Measurements from ENCODE around the gene ABCC4. TPM values are rescaled to one million over a fixed set of nuclear protein-coding genes. Genes with fewer than 3 reads are reported as not detected.

The ABCC4 gene
- total RNA-seq, 1 donor from 2014 or later: 4.0 TPM

DNA sequence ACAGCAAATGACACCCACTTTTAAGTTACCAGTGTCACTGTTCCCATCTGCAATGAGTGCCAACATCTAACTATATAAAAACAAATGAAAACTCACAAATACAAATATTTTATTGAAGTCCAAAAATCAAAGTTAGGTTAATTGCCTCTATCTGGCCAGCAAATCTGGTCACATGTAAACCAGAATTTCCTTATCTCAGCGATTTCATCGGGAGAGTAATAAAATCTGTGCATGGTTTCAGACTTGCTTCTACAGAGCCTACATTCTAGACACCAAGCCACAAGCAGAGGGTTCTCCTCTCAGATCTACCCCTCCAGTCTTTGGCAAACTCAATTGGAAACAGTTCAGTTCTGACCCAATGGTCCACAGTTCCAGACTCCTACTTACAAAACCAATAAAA is 189.6 kb downstream of the ABCC4 start:
- DNase-seq (ENCODE audit: missing footprints) (no peak), ATAC-seq (no peak)
- intact Hi-C loops (cut with DNase I): no loop called here

DNA sequence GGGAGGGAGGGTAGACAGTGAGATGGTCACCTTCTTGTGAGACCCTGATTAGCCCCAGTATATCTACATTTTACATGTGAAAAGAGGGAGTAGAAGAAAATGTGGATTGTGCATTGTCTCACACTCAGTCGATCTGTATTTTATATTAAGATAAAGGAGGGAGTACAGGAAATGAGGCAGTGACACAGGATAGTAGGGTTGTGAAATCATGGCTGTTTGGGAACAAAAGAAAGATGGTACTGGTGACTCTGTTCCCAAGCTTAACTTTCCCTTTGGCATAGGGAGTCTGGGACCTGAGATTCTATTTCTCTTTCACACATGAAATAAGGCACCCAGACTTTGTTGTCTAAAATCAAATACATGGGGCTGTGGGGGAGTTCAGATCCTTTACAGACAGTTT is 194.7 kb downstream of the ABCC4 start:
- intact Hi-C loops (cut with DNase I): no loop called here
- no peak for ATAC-seq
- no peak for DNase-seq (ENCODE audit: missing footprints)

DNA sequence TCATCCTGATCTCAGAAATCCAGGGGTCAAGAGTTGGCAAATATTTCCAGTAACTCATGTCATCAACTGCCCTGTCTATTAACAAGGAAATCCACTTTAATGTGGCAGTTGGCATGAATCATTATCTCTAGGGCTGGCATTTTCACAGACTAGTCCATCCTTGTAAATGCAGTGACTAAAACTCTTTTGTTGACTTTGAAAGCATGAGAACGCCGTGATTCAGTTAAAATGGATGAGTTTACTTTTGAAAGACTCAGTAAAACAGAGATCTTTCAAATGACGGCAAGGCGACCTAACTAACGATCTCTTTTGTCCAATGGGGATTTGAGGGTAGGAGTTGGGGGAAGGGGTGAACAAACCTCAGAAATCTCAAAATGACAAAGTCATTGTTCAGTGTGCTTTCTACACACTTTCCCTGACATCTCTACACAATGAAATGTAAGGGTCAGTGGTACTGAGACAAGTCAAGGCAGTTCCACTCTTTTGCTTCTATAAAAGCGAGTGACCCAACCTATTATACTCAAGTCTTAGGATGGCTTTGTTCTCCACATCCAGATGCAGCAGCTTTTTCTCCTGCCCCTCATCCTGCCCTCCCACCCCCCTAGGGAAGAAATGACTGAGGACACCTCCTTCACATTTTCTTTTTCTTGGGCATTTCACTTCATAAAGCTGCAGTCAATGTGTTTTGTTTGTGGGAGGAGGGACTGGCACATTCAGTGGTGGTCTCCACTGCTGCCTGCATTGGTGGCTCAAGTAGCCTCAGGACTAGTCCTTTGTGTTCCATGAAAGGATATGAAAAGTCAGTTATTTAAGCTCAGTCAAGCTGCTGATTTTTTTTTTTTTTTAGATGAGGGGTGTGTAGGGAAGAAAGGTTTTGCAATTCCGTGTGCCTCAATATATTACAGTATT is 200.5 kb downstream of the ABCC4 start:
- intact Hi-C loops (cut with DNase I): no loop called here
- ATAC-seq (no peak), DNase-seq (ENCODE audit: missing footprints) (no peak)

DNA sequence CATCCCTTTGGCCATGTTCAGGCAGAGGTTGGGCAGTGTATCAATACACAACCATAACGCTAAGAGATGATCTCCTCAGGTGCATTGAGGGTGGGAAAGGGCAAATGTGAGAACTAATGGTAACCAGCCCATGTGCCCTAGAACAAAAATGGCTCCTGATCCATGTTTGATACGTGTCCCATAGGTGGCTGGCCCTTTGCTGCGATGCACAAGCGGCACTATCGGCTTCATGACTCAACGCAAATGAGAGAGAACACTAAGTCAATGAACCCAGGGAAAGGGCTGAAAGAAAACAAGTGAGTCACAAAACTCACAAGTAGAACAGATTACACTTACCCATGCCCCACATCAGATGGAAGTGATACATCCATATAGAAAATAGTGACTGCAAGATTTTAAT is 201.7 kb downstream of the ABCC4 start:
- DNase-seq (ENCODE audit: missing footprints): no peak
- no peak for ATAC-seq
- intact Hi-C loops (cut with DNase I): no loop called here

DNA sequence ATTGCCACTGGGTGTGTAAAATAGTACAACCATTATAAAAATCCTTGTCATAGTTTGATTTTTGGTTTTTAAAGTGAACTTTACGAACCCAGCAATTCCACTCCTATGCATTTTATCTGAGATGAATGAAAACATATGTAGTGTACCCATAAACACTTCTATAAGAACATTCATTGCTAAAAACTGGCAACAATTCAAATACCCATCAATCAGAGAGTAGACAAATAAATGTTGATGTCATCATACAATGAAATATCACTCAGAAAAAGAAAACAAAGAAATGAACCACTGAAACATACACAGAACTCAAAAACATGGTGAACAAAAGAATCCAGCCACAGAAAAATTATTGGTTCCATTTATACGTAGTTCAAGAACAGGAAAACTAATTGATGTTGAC is 202.3 kb downstream of the ABCC4 start:
- intact Hi-C loops (cut with DNase I): no loop called here
- DNase-seq (ENCODE audit: missing footprints) (no peak), ATAC-seq (no peak)

DNA sequence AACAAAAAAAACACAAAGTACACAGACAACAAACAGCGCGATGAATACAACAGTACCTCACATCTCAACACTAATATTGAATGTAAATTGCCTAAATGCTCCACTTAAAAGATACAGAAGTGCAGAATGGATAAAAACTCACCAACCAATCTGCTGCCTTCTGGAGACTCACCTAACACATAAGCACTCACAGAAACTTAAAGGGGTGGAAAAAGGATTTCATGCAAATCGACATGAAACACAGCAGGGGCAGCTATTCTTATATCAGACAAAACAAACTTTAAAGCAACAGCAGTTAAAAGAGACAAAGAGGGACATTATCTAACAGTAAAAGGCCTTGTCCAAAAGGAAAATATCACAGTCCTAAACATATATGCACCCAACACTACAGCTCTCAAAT is 209.5 kb downstream of the ABCC4 start:
- no peak for DNase-seq (ENCODE audit: missing footprints)
- intact Hi-C loops (cut with DNase I): no loop called here
- ATAC-seq: no peak

DNA sequence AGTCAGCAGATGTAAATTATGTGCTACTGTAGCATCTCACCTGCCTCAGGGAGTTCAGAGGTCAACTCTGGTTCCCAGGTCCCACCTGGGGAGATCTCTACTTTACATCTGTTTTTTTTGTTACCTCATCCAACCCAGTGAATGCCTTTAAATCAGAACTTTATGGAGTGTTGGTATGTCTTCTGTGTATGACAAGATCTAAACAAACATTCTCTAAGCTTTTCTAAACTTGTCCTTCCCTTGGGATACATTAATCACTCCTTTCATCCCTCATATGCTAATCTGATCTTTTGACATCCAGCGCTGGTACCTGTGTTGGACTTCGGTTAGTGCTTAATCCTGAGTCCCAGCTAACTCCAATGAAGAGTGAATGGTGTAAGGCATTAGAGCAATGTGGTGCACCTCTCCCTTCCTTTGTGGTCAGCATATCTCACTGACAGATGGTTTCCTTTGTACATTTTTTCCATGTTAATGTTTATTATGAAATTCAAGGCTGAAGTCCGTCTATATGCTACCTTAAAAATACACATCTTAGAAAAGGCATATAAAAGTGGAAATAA is 213.4 kb downstream of the ABCC4 start:
- DNase-seq (ENCODE audit: missing footprints): no peak
- intact Hi-C loops (cut with DNase I): no loop called here
- no peak for ATAC-seq

DNA sequence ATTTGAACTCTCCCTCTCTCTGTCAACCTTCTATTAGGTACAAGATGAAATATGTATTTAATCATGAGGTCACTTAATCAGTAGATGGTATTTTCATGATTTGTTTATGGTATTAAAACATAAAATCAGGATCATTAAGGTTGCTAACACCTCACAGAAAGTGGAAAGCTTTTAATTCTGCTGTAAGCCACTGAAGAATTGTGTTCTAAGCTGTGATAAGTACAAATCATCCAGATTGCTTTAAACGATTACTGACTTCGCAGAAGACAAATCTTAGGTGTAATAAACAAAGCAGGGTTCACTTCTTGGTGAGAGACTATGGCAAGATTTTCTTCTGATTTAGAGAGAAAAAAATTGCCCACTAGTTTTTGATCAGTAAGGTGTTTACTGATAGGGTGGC is 214.5 kb downstream of the ABCC4 start:
- intact Hi-C loops (cut with DNase I): no loop called here
- DNase-seq (ENCODE audit: missing footprints) (no peak), ATAC-seq (no peak)

DNA sequence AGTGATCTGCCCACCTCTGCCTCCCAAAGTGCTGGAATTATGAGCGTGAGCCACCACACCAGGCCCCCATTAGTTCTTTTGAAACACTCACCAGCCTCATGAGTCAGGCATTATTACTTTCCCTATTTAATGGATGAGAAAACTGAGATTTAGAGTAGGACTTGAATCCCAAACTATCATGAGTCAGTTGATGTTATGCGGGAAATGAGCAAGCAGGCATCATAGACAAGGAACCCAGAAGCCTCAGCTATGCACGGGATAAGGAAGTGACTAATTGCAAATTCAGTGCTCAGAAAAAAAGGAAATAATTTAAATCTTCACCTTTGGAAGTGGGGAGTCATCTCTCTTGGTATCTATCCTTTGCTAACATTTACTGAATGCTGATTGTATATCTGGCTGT is 217.5 kb downstream of the ABCC4 start:
- ATAC-seq: no peak
- intact Hi-C loops (cut with DNase I): no loop called here
- no peak for DNase-seq (ENCODE audit: missing footprints)

DNA sequence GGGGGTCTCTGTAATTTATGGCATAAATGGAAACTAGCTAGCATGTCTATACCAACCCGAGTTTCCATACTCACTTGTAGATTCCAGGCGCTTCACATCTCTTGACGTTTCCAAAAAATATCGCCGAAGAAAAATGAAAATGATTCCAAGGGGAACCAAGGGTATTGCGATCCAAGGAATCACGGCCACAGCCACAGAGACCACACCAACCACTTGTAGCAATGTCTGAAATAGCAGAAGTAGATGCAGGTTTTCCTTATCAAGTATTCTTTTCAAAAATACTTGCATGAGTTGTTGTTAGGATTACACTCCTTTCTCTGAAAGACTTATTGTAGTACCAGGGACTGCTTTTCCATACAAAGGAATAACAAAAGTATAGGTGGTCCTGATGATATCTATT is 218.2 kb downstream of the ABCC4 start:
- intact Hi-C loops (cut with DNase I): no loop called here
- no peak for DNase-seq (ENCODE audit: missing footprints)
- no peak for ATAC-seq

DNA sequence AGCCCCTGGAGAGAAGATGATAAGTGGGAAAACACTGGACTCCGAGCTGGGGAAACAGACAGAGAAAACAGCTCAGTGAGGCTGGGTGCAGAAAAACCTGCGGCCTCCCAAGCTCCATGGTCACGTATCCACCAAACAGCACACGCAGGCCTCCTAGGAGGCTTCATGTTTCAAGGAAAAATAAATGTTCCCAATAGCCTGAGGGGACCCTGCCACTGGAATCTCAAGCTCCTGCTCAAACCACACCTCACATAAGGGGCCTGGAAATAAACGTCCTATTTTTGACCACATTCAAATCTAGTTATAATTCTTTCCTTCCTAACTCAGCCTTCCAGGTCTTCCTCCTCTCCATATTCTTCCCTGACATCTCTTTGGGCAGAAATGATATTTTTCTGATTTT is 225.7 kb downstream of the ABCC4 start:
- intact Hi-C loops (cut with DNase I): no loop called here
- ATAC-seq (no peak), DNase-seq (ENCODE audit: missing footprints) (no peak)

DNA sequence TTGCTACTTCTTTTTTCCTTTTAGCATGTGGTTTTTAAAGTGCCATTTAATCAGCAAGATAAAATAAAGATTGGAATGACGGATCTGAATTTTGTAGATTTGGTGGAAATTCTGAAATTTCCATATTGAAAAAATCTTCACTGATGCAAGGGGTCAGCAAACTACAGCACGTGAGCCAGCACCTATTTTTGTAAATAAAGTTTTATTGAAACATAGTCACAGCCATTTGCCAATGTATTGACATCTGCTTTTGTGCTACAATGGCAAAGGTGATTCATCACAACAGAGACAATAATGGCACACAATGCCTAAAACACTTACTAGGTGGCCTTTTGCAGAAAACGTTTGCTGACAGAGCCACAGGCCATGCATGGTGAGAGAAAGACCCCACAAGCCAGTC is 226.4 kb downstream of the ABCC4 start:
- intact Hi-C loops (cut with DNase I): no loop called here
- ATAC-seq: no peak

DNA sequence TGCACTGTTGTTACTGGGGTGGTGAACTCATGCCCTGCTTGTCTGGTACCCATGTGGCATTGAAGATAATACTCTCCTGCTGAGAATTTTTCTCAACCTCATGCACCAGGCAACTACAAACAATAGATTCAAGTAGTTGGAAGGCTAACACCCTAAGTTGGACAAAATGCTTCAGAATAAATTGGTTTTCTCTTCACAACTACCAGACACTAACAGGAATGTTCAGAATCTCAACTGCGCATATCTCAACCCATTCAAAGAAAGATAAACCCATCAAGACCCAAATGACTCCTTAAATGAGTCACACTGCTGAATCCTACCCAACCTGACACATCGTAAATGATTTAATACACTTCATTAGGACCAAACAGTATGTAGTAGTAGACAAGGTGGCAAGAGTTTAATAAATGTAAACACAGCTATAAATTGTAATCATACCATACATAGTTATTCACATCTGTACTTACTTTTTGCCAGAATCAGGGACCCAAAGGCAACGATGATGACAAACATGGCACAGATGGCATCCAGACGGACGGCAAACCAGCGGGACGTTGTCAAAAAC is 227.4 kb downstream of the ABCC4 start:
- ATAC-seq (no peak), DNase-seq (ENCODE audit: missing footprints) (no peak)

More for the DNA sequence above, 226.4 kb downstream of the ABCC4 start:
- no peak for DNase-seq (ENCODE audit: missing footprints)

DNA sequence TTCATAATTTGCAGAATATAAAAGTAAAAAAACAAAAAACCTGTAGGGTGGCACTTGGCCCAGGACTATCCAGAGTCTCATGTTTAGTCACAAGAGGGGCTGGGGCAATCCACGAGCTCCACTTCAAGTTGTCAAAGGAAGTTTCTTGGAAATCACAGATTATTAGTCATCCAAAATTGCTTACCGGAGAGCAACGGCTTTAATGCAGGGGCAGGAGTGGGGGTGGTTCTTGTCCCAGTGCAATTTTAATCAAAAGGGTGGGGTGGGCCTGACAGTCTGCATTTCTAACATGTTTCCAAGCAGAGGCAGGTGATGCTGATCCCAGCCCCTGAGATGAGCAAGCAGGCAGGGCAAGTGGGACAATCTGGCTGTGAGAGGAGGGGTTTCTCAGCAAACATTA is 233.9 kb downstream of the ABCC4 start:
- no peak for ATAC-seq
- intact Hi-C loops (cut with DNase I): no loop called here
- DNase-seq (ENCODE audit: missing footprints): no peak

More for the DNA sequence above, 227.4 kb downstream of the ABCC4 start:
- intact Hi-C loops (cut with DNase I): no loop called here

DNA sequence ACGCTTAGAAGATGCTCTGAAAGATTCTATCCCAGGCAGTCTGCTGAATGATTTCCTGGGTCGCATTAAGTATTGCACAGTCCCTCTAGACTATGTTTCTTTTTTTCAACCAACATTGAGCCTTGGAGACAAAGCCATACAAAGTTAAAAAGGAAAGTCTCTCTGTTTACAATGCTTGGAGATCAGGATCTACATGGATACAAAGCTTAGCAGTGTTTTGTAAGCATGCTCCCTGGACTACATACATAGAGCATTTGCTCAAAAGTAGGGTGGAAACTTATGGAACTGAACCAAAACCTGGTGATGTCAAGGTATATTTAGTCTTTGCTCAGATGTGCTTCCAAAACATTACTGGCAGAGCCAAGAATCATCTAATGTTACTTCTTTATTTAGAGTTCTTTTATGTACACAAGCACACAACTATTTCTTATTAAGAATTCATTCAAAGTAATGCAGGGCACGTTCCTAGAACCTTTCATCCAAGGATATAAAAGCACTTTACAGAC is 241.2 kb downstream of the ABCC4 start:
- DNase-seq (ENCODE audit: missing footprints) (no peak), ATAC-seq (no peak)
- intact Hi-C loops (cut with DNase I): no loop called here

DNA sequence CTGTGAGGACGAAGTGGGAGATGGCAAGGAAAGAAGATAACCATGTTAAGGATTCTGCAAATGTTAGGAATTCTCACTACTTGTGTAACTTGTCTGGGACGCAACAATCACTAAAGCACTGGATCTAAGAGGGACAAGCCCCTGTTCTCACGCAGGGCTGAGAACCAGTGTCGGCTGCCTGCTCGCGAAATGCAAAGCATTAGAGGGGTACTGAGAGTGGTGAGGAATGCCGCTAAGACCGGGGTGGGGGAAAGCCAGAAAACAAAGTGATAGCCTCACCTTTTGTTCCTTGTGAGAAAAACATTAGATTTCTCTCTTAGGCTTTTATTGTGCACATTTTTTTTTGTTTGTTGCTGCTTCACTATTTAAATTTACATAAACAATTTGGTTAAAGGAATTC is 241.9 kb downstream of the ABCC4 start:
- ATAC-seq (no peak), DNase-seq (ENCODE audit: missing footprints) (no peak)
- intact Hi-C loops (cut with DNase I): no loop called here

DNA sequence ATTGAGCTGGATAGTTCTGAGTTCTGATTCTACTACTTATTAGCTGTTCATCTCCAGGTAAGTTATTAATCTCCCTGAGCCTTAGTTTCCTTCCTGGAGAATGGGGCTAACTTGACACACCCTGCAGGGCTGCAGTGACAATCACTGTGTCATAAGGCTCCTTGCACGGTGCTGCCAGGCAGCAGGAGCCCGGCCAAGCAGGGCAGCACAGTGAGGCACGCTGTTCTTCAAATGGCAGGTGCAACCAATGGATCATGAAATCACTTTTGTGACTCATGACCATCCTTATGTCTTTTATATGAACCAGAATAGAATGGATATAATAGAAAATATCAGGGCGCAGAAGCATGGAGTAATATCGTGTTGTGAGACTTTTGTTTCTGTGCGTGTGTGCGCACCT is 242.6 kb downstream of the ABCC4 start:
- DNase-seq (ENCODE audit: missing footprints) (no peak), ATAC-seq (no peak)
- intact Hi-C loops (cut with DNase I): no loop called here

DNA sequence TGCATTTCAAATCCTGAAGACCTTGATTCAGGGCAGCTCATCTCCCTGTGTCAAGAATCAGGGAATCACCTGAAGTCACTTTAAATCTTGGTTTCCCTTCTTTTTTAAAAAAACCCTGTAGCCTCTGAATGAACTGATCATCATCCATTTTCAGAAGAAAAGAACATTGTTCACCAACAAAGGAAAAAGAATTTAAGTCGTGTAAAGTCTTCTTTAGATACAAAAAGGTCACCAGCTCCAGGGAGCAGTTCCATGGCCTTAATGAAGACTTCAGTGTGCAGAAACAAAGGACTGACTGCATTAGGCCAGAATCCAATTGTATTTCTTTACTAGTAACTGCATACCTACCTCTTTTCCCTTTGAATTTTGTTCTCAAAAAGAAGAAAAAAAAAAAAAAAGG is 245.0 kb downstream of the ABCC4 start:
- DNase-seq (ENCODE audit: missing footprints) (no peak), ATAC-seq (no peak)
- intact Hi-C loops (cut with DNase I): no loop called here

DNA sequence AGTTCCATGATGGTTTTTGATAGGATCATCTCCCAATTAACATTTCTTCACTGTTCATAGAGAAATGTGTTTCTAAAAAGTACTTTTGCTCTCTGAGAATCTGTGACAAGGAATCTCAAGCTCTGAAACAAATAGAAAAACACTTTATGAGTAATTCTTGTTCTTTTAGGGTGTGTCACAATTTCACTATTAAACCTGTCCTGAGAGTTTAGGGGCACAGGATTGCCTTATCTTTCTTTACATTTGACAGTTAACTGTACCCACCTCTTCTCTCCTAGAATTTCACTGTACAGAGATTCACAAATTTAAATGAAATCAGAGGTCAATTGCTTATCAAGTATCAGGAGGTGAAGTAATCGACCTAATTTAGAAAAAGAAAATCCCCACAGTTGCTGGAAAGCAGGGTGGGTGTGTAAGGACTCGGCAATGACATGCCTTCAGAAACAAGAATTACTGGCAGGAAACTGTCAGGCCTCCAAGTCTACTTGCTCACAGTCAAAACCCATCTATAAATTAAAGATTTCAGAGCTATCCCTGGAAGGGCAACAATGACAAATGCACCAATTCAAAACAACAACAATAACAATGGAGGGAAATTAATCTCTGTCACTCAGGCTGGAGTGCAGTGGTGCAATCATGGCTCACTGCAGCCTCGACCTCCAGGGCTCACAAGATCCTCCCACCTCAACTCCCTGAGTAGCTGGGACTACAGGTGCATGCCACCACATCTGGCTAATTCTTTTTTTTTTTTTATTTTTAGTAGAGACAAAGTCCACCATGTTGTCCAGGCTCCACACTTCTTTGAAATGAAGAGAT is 250.2 kb downstream of the ABCC4 start:
- ATAC-seq (no peak), DNase-seq (ENCODE audit: missing footprints) (no peak)
- intact Hi-C loops (cut with DNase I): no loop called here
